ENCODE results near the gene ZBTB44. TPM values are rescaled to one million over a fixed set of nuclear protein-coding genes. Genes with fewer than 3 reads are reported as not detected.

ZBTB44 gene
- total RNA-seq, 1 experiment from 2014 or later: 32.5 TPM

GRCh38 chr11:130220311-130221035 lies 94.2 kb downstream of the ZBTB44 start:
- Histone ChIP-seq H4K20me1 (ENCODE audit: insufficient read depth) (no peaks in the 10 kb centered on the region), H3K36me3 (ENCODE audit: control insufficient read depth in 1 of 2, insufficient read depth in 2 of 2, low read length in 2 of 2) (no peaks in the 10 kb centered on the region), H3K9me3 (ENCODE audit: control insufficient read depth in 1 of 2, insufficient read depth in 1 of 2, low read depth in 1 of 2, low read length in 2 of 2) (no peaks in the 10 kb centered on the region), H3K27me3 (ENCODE audit: insufficient read depth, low read length) (no peaks in the 10 kb centered on the region), H3K9ac (ENCODE audit: low read length) (no peak overlapping the region), H2AFZ (ENCODE audit: low read depth, low read length, poor library complexity, severe bottlenecking) (no peak overlapping the region), H3K4me3 (replicated peaks in 1 of 2; ENCODE audit: low read depth in 1 of 2, low read length in 2 of 2) (no peak overlapping the region), H3K79me2 (ENCODE audit: insufficient read depth, low read length) (no peaks in the 10 kb centered on the region), H3K4me1 (ENCODE audit: control insufficient read depth in 1 of 2, insufficient read depth in 2 of 2, low read length in 2 of 2) (no peaks in the 10 kb centered on the region), H3K9me2 (ENCODE audit: insufficient read depth) (no peaks in the 10 kb centered on the region), H3K4me2 (ENCODE audit: low read length) (no peak overlapping the region), H3K27ac (ENCODE audit: low read depth, low read length) (no peak overlapping the region)
- ChIA-PET CTCF (no interaction called here), POLR2A (no interaction called here), RAD21 (ENCODE audit: low non-redundant PET in 1 of 2, low total read pairs in 2 of 2, uncharacterized antibody in 2 of 2, unreplicated experiment in 2 of 2) (no interaction called here)
- intact Hi-C loops (cut with micrococcal nuclease): no loop called here
- no TSS peak for BruUV-seq (replicated peaks)
- TF ChIP-seq ATF3 (IDR thresholded peaks at IDR 0.05) (no peak), SIN3A (IDR thresholded peaks at IDR 0.05; ENCODE audit: low read depth) (no peak), CEBPB (IDR thresholded peaks at IDR 0.05; ENCODE audit: low read depth) (no peak), ZBTB33 (IDR thresholded peaks at IDR 0.05; ENCODE audit: extremely low read depth, insufficient replicate concordance, low read length) (no peak), CTCF (IDR thresholded peaks at IDR 0.05 in 2 of 3, conservative IDR thresholded peaks at IDR 0.05 in 1 of 3; ENCODE audit: borderline replicate concordance in 1 of 3, insufficient read depth in 1 of 3, low read depth in 2 of 3, low read length in 2 of 3) (no peak), EGR1 (IDR thresholded peaks at IDR 0.05; ENCODE audit: low read depth) (no peak), JUND (IDR thresholded peaks at IDR 0.05) (no peak)
- DNase-seq (ENCODE audit: low read depth, low spot score) (no peak), ATAC-seq (no peak)
